ENCODE measurements around the gene PNLDC1.

DNA sequence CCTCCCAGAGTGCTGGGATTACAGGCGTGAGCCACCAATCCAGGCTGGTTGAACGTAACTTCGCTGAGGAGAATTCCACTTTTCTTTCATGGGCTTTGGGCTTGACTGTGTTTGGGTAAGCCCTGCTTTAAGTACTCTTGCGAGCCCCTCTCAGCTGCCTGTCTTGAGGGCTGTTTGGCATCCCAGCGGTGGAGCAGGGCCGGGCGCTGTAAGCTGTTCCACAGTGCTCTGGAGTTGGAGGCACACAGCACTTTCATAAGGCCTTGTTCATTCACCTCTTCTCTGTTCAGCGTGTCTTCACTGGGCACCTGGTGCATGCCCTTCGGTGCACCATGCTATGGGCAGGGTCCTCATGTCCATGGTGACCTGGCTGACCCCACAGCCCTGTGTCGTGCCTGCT lies 21.6 kb downstream of the PNLDC1 start:
- TF ChIP-seq TAF1 (IDR thresholded peaks at IDR 0.05; ENCODE audit: borderline replicate concordance, low read depth, low read length) (no peak), POLR2AphosphoS5 (IDR thresholded peaks at IDR 0.05; ENCODE audit: low read depth, low read length) (no peak), POLR2A (IDR thresholded peaks at IDR 0.05; ENCODE audit: low read depth, low read length) (no peak)
